ENCODE data around the gene FPR2. TPM values are rescaled to one million over a fixed set of nuclear protein-coding genes. Genes with fewer than 3 reads are reported as not detected.
"Not testable (repeated sequence)": the region's sequence is repeated elsewhere in the genome, so short reads cannot be mapped to it uniquely, and the experiment has no call there.

Gene FPR2
- total RNA-seq, 2 donors from 2014 or later: 0.47 to 1.1 TPM

DNA sequence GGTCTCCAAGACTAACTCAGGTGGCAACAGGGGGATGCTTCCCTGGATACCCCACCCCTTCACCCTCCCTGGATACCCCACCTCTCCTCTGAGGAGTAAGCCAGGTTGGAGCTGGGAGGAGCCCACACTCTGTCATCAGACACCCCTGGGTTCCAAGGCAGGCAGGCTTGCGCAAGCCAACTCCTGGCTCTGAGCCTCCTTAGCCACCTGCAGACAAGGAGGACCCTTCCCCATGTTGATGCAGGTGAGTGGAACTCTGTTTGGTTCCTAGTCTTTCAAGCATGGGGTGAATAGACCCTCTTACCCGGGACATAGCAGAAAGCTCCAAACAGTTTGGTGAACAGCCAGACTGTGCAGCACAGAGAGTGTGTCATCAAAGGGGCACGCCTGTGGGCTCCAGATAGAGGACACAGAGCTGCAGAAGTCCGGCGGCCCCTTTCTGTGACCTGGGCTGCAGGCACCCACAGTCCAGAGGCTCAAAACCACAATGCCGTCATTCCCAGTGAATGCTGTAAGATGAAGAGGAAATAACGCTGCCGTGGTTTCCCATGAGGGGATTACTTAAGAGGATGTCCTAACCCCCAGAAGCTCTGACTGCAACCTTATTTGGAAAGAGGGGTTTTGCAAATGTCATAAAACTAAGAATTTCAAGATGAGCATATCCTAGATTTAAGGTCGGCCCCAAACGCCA lies 25.1 kb upstream of the FPR2 start:
- intact Hi-C loops (cut with DNase I): no loop called here
- Histone ChIP-seq H3K9me3 (no peaks in the 10 kb centered on the region), H3K36me3 (no peaks in the 10 kb centered on the region), H3K4me1 (no peaks in the 10 kb centered on the region), H3K4me3 (no peak overlapping the region), H3K27me3 (no peaks in the 10 kb centered on the region), H3K9ac (ENCODE audit: low read depth in 2 of 2, low read length in 2 of 2) (no peak overlapping the region), H3K27ac (no peak overlapping the region)
- no peak for TF ChIP-seq CTCF (IDR thresholded peaks at IDR 0.05)
- peak; percentile 19 for DNase-seq

DNA sequence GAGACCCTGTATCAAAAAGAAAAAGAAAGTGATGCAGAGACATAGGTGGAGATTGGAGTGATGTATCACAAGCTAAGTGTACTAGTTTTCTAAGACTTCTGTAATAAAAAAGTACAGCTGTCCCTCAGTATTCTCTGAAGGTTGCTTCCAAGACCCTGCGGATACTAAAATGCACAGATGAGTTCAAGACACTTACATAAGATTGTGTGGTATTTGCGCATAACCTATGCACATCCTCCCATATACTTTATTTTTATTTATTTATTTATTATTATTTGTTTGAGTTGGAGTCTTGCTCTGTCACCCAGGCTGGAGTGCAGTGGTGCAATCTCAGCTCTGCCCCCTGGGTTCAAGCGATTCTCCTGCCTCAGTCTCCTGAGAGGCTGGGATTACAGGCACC lies 23.6 kb upstream of the FPR2 start:
- TF ChIP-seq CTCF (IDR thresholded peaks at IDR 0.05): no peak
- Histone ChIP-seq H3K36me3 (no peaks in the 10 kb centered on the region), H3K27me3 (no peaks in the 10 kb centered on the region), H3K27ac (no peak overlapping the region), H3K9ac (ENCODE audit: low read depth in 2 of 2, low read length in 2 of 2) (no peak overlapping the region), H3K4me3 (no peak overlapping the region), H3K9me3 (no peaks in the 10 kb centered on the region), H3K4me1 (no peaks in the 10 kb centered on the region)
- no peak for DNase-seq
- intact Hi-C loops (cut with DNase I): no loop called here

GRCh38 chr19:51737924-51738323 lies 23.1 kb upstream of the FPR2 start:
- H3K4me1 ChIP-seq: no peaks in the 10 kb centered on the region
- no peak for DNase-seq
- H3K9me3 ChIP-seq: no peaks in the 10 kb centered on the region
- H3K9ac ChIP-seq (ENCODE audit: low read depth in 2 of 2, low read length in 2 of 2): no peak overlapping the region
- no peaks in the 10 kb centered on the region for H3K27me3 ChIP-seq
- no peaks in the 10 kb centered on the region for H3K36me3 ChIP-seq
- no peak for TF ChIP-seq CTCF (IDR thresholded peaks at IDR 0.05)
- no peak overlapping the region for H3K27ac ChIP-seq
- intact Hi-C loops (cut with DNase I): no loop called here
- no peak overlapping the region for H3K4me3 ChIP-seq

DNA sequence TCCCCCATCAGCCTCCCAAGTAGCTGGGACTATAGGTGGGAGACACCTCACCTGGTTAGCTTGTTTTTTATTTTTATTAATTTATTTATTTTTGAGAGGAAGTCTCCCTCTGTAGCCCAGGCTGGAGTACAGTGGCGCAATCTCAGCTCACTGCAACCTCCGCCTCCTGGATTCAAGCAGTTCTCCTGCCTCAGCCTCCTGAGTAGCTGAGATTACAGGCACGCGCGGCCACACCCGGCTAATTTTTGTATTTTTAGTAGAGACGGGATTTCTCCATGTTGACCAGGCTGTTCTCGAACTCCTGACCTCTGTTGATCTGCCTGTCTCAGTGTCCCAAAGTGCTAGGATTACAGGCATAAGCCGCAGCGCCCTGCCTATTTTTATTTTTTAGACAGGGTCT lies 22.5 kb upstream of the FPR2 start:
- H3K27ac ChIP-seq; H3K9me3 ChIP-seq; intact Hi-C loops (cut with DNase I); H3K27me3 ChIP-seq; H3K36me3 ChIP-seq; DNase-seq; H3K4me3 ChIP-seq; H3K9ac ChIP-seq (ENCODE audit: low read depth in 2 of 2, low read length in 2 of 2); H3K4me1 ChIP-seq: not testable (repeated sequence)

GRCh38 chr19:51739466-51740213 lies 21.3 kb upstream of the FPR2 start:
- Histone ChIP-seq H3K27ac (no peak overlapping the region), H3K36me3 (no peaks in the 10 kb centered on the region), H3K27me3 (no peaks in the 10 kb centered on the region), H3K9me3 (no peaks in the 10 kb centered on the region), H3K9ac (ENCODE audit: low read depth in 2 of 2, low read length in 2 of 2) (no peak overlapping the region), H3K4me1 (no peaks in the 10 kb centered on the region), H3K4me3 (no peak overlapping the region)
- intact Hi-C loops (cut with DNase I): no loop called here
- TF ChIP-seq CTCF (IDR thresholded peaks at IDR 0.05): no peak
- no peak for DNase-seq

GRCh38 chr19:51740356-51740755 lies 20.6 kb upstream of the FPR2 start:
- Histone ChIP-seq H3K27me3 (no peaks in the 10 kb centered on the region), H3K27ac (no peak overlapping the region), H3K9ac (ENCODE audit: low read depth in 2 of 2, low read length in 2 of 2) (no peak overlapping the region), H3K4me3 (no peak overlapping the region), H3K36me3 (no peaks in the 10 kb centered on the region), H3K4me1 (no peaks in the 10 kb centered on the region), H3K9me3 (no peaks in the 10 kb centered on the region)
- no peak for DNase-seq
- intact Hi-C loops (cut with DNase I): no loop called here
- TF ChIP-seq CTCF (IDR thresholded peaks at IDR 0.05): no peak
